Stomach (tissue), 4 donors: ENCODE measurements around the gene BHMT2.

ENCODE experiments used
- EP300 ChIP-seq: sonication (generic); formaldehyde crosslinking; IDR thresholded peaks from one replicate; pipeline ENCODE4 v1.6.1; 2017; ENCODE audit warnings: antibody characterized with exemption
- POLR2A ChIP-seq, 4 donors: fragments of 450-650 bp; IDR thresholded peaks; one replicate each; pipeline ENCODE4 v1.6.1; 2016; ENCODE audit warnings: antibody characterized with exemption in 4 of 4, control low read depth in 2 of 4, mild to moderate bottlenecking in 1 of 4, moderate library complexity in 1 of 4
- POLR2AphosphoS5 ChIP-seq, 3 donors: sonication (generic); formaldehyde crosslinking; IDR thresholded peaks; one replicate each; pipeline ENCODE4 v1.6.1; 2016; ENCODE audit warnings: antibody characterized with exemption in 3 of 3
- TF ChIP-seq, protein P1 (sequence below), 7 experiments: fragments of 450-650 bp in 4 of 7; fragments of 200-600 bp in 3 of 7; sonication (generic) in 3 of 7; IDR thresholded peaks; one replicate each; pipeline ENCODE4 v1.5.1; 2016 to 2019; ENCODE audit warnings: antibody characterized with exemption in 7 of 7, control low read depth in 2 of 7, mild to moderate bottlenecking in 1 of 7

- TF ChIP-seq POLR2AphosphoS5 (IDR thresholded peaks at IDR 0.05): no peak
- TF ChIP-seq, protein P1, sequence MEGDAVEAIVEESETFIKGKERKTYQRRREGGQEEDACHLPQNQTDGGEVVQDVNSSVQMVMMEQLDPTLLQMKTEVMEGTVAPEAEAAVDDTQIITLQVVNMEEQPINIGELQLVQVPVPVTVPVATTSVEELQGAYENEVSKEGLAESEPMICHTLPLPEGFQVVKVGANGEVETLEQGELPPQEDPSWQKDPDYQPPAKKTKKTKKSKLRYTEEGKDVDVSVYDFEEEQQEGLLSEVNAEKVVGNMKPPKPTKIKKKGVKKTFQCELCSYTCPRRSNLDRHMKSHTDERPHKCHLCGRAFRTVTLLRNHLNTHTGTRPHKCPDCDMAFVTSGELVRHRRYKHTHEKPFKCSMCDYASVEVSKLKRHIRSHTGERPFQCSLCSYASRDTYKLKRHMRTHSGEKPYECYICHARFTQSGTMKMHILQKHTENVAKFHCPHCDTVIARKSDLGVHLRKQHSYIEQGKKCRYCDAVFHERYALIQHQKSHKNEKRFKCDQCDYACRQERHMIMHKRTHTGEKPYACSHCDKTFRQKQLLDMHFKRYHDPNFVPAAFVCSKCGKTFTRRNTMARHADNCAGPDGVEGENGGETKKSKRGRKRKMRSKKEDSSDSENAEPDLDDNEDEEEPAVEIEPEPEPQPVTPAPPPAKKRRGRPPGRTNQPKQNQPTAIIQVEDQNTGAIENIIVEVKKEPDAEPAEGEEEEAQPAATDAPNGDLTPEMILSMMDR (IDR thresholded peaks at IDR 0.05): no peak
- no peak for TF ChIP-seq EP300
- no peak for TF ChIP-seq POLR2A (IDR thresholded peaks at IDR 0.05)
Measured at GRCh38 chr5:79069488-79070349, at the start of gene BHMT2, which contains the start of gene DMGDH.
